Keratinocyte (primary cell): ENCODE results near the gene C4orf51. TPM values are rescaled to one million over a fixed set of nuclear protein-coding genes. Genes with fewer than 3 reads are reported as not detected.

Source experiments
- DNase-seq: peaks from one replicate; pipeline ENCODE4 v3.0.0-alpha.2; 2011; ENCODE audit warnings: low read depth, missing footprints, low spot score
- FAIRE-seq: peaks from 2 replicates; lab custom pipeline; 2011; peaks lifted over from hg19 to GRCh38; lab: Jason Lieb, UNC
- H2AFZ ChIP-seq: 2 replicates; pipeline ENCODE4 v1.6.0; 2012; ENCODE audit warnings: low read length, control low read depth, inconsistent platforms; ENCODE audit not compliant: control insufficient read depth
- H3K27ac ChIP-seq: 2 replicates; pipeline ENCODE4 v1.5.1; 2011; ENCODE audit warnings: low read length; ENCODE audit not compliant: control insufficient read depth, insufficient read depth
- H3K27me3 ChIP-seq: 3 replicates; pipeline ENCODE4 v1.6.0; 2011; ENCODE audit warnings: low read length; ENCODE audit not compliant: control insufficient read depth, insufficient read depth; ENCODE audit errors: extremely low read depth
- H3K36me3 ChIP-seq, 2 experiments: 2 replicates in 1 of 2; 3 replicates in 1 of 2; pipeline ENCODE4 v1.5.1; 2011; ENCODE audit warnings: low read length in 2 of 2, mild to moderate bottlenecking in 1 of 2; ENCODE audit not compliant: control insufficient read depth in 2 of 2, insufficient read depth in 2 of 2; ENCODE audit errors: extremely low read depth in 1 of 2
- H3K4me1 ChIP-seq: 3 replicates; pipeline ENCODE4 v1.5.1; 2011; ENCODE audit warnings: low read length; ENCODE audit not compliant: control insufficient read depth, insufficient read depth; ENCODE audit errors: extremely low read depth
- H3K4me2 ChIP-seq: 3 replicates; pipeline ENCODE4 v1.6.0; 2011; ENCODE audit warnings: low read depth, low read length; ENCODE audit not compliant: control insufficient read depth, insufficient read depth; ENCODE audit errors: extremely low read depth
- H3K4me3 ChIP-seq, 3 experiments: fragments of 200-600 bp in 1 of 3; sonication (generic) in 1 of 3; 2 replicates in 2 of 3; 3 replicates in 1 of 3; pipeline ENCODE4 v1.5.1; 2011 to 2016; ENCODE audit warnings: low read length in 3 of 3, mild to moderate bottlenecking in 3 of 3, control low read depth in 2 of 3, inconsistent platforms in 1 of 3, low read depth in 1 of 3, mixed read lengths in 1 of 3, mixed run types in 1 of 3, moderate library complexity in 1 of 3; ENCODE audit not compliant: control insufficient read depth in 2 of 3, insufficient read depth in 2 of 3; ENCODE audit errors: extremely low read depth in 1 of 3
- H3K79me2 ChIP-seq: 2 replicates; pipeline ENCODE4 v1.6.0; 2012; ENCODE audit warnings: low read length; ENCODE audit not compliant: control insufficient read depth, insufficient read depth
- H3K9ac ChIP-seq: 3 replicates; pipeline ENCODE4 v1.6.0; 2011; ENCODE audit warnings: low read length; ENCODE audit not compliant: control insufficient read depth, insufficient read depth; ENCODE audit errors: extremely low read depth
- H3K9me1 ChIP-seq: 3 replicates; pipeline ENCODE4 v1.6.0; 2011; ENCODE audit warnings: low read length; ENCODE audit not compliant: control insufficient read depth, insufficient read depth; ENCODE audit errors: extremely low read depth
- H3K9me3 ChIP-seq: 2 replicates; pipeline ENCODE4 v1.5.1; 2012; ENCODE audit warnings: low read depth, low read length; ENCODE audit not compliant: control insufficient read depth
- H4K20me1 ChIP-seq: 3 replicates; pipeline ENCODE4 v1.6.0; 2011; ENCODE audit warnings: low read length; ENCODE audit not compliant: control insufficient read depth, insufficient read depth; ENCODE audit errors: extremely low read depth
- CTCF ChIP-seq, 3 experiments: IDR thresholded peaks in 1 of 3; conservative IDR thresholded peaks in 1 of 3; optimal IDR thresholded peaks in 1 of 3; 2 replicates in 2 of 3; 3 replicates in 1 of 3; pipeline versions ENCODE3 to v1.5.1; 2011; ENCODE audit warnings: low read length in 3 of 3, mild to moderate bottlenecking in 3 of 3, moderate library complexity in 2 of 3, control low read depth in 1 of 3, inconsistent platforms in 1 of 3; ENCODE audit not compliant: insufficient read depth in 2 of 3; ENCODE audit errors: extremely low read depth in 1 of 3
- EZH2 ChIP-seq: IDR thresholded peaks from one replicate; pipeline ENCODE4 v1.6.1; 2012; ENCODE audit warnings: inconsistent platforms, mild to moderate bottlenecking, low read length, moderate library complexity
- dilution Hi-C: fragments of 300-500 bp; cut with MboI; formaldehyde crosslinking; loops from one replicate; pipeline ENCODE4 v1.7.0; 2020; ENCODE audit warnings: low sequenced_read_pairs; ENCODE audit not compliant: extremely low pct_ligation_motif_present
- polyA plus RNA-seq, 5 experiments: library from polyadenylated mRNA; depleted of rRNA in 3 of 5; stranded (reverse) in 3 of 5; stranded (forward) in 1 of 5; unstranded in 1 of 5; fragments of >200 nt; gene quantifications; 1 replicate in 1 of 5; 2 replicates in 3 of 5; 3 replicates in 1 of 5; pipeline versions ENCODE4 v1.2.1 to v1.2.3, GENCODE V29; 2011 to 2012; ENCODE audit warnings: missing spikeins in 2 of 5, low read depth in 1 of 5, low replicate concordance in 1 of 5

Gene C4orf51
- polyA plus RNA-seq, 1 donor (not counting 4 experiments of a cell fraction or from before 2014, with no cell fraction given): not detected

GRCh38 chr4:145720656-145721055 lies 40.7 kb downstream of the C4orf51 start:
- no peak overlapping the region for H3K4me3 ChIP-seq
- no peak overlapping the region for H2AFZ ChIP-seq
- FAIRE-seq: no peak
- no peak overlapping the region for H3K9ac ChIP-seq
- no peaks in the 10 kb centered on the region for H3K9me1 ChIP-seq
- no peak for DNase-seq
- no peak overlapping the region for H3K27ac ChIP-seq
- no peaks in the 10 kb centered on the region for H3K79me2 ChIP-seq
- no peak overlapping the region for H3K4me2 ChIP-seq
- no peaks in the 10 kb centered on the region for H3K27me3 ChIP-seq
- no peaks in the 10 kb centered on the region for H3K36me3 ChIP-seq
- H3K4me1 ChIP-seq: peaks cover 20% of the 10 kb centered on the region
- H4K20me1 ChIP-seq: no peaks in the 10 kb centered on the region
- dilution Hi-C loops: no loop called here
- TF ChIP-seq CTCF (optimal IDR thresholded peaks at IDR 0.05 in 1 of 3, IDR thresholded peaks at IDR 0.05 in 1 of 3, conservative IDR thresholded peaks at IDR 0.05 in 1 of 3; ENCODE audit: extremely low read depth in 1 of 3, insufficient read depth in 2 of 3, low read length in 3 of 3) (no peak), EZH2 (no peak)
- no peaks in the 10 kb centered on the region for H3K9me3 ChIP-seq

DNA sequence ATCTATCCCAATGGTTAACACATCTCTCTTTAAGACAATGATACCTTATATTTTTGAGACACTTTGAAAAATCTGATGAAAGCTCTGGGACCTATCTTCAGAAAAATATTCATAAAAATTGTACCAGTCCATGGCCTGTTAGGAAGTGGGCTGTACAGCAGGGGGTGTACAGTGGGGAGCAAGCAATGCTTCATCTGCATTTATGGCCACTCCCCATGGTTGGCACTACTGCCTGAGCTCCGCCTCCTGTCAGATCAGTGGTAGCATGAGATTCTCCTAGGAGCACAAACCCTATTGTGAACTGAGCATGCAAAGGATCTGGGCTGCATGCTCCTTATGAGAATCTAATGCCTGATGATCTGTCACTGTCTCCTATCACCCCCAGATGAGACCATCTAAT lies 42.6 kb downstream of the C4orf51 start:
- no peak overlapping the region for H3K4me2 ChIP-seq
- H3K79me2 ChIP-seq: no peaks in the 10 kb centered on the region
- H3K27ac ChIP-seq: no peak overlapping the region
- no peaks in the 10 kb centered on the region for H3K9me3 ChIP-seq
- TF ChIP-seq EZH2 (no peak), CTCF (optimal IDR thresholded peaks at IDR 0.05 in 1 of 3, IDR thresholded peaks at IDR 0.05 in 1 of 3, conservative IDR thresholded peaks at IDR 0.05 in 1 of 3; ENCODE audit: extremely low read depth in 1 of 3, insufficient read depth in 2 of 3, low read length in 3 of 3) (no peak)
- no peaks in the 10 kb centered on the region for H3K9me1 ChIP-seq
- dilution Hi-C loops: no loop called here
- no peaks in the 10 kb centered on the region for H4K20me1 ChIP-seq
- H3K4me1 ChIP-seq: peaks cover 9% of the 10 kb centered on the region
- no peak overlapping the region for H3K9ac ChIP-seq
- DNase-seq (no peak), FAIRE-seq (no peak)
- no peaks in the 10 kb centered on the region for H3K27me3 ChIP-seq
- H2AFZ ChIP-seq: no peak overlapping the region
- no peaks in the 10 kb centered on the region for H3K36me3 ChIP-seq
- no peak overlapping the region for H3K4me3 ChIP-seq
